Activated CD4-positive, alpha-beta memory T cell treated with anti-CD3 and anti-CD28 coated beads, Interleukin-2, amount 10 ng/mL, durations not matched to agents 7 days and 5 days (primary cell): ENCODE measurements around the gene TNIP1. TPM values are rescaled to one million over a fixed set of nuclear protein-coding genes. Genes with fewer than 3 reads are reported as not detected.

ENCODE experiments used
- CTCF ChIA-PET: fragments of 350-600 bp; sonication (Branson Sonifier 250); formaldehyde crosslinking; loops from one replicate; lab custom pipeline; 2021; ENCODE audit warnings: antibody characterized with exemption, inconsistent platforms; lab: Charles Lee
- POLR2A ChIA-PET: fragments of 350-600 bp; sonication (Branson Sonifier 250); formaldehyde crosslinking; loops from one replicate; lab custom pipeline; 2021; ENCODE audit warnings: antibody characterized with exemption; lab: Charles Lee
- DNase-seq: peaks from one replicate; pipeline ENCODE4 v3.0.0-alpha.2; 2020
- H3K27ac Mint-ChIP-seq: one replicate; pipeline ENCODE4 v1.8.0; 2021; ENCODE audit warnings: mild to moderate bottlenecking, mixed read lengths
- H3K27me3 Mint-ChIP-seq: one replicate; pipeline ENCODE4 v1.8.0; 2021; ENCODE audit warnings: mixed read lengths
- H3K36me3 Mint-ChIP-seq: one replicate; pipeline ENCODE4 v1.8.0; 2021; ENCODE audit warnings: low read depth, mixed read lengths
- H3K4me1 Mint-ChIP-seq: one replicate; pipeline ENCODE4 v1.8.0; 2021; ENCODE audit warnings: mixed read lengths
- H3K4me3 Mint-ChIP-seq: one replicate; pipeline ENCODE4 v1.8.0; 2021; ENCODE audit warnings: mild to moderate bottlenecking, mixed read lengths
- H3K9me3 Mint-ChIP-seq: one replicate; pipeline ENCODE4 v1.8.0; 2021; ENCODE audit warnings: mixed read lengths
- total RNA-seq, 2 experiments: library from RNA; stranded (reverse); gene quantifications; one replicate each; pipeline ENCODE4 v1.2.3, GENCODE V29; 2021

Gene TNIP1
- total RNA-seq, 2 experiments from 2014 or later = 188 to 201 TPM

DNA sequence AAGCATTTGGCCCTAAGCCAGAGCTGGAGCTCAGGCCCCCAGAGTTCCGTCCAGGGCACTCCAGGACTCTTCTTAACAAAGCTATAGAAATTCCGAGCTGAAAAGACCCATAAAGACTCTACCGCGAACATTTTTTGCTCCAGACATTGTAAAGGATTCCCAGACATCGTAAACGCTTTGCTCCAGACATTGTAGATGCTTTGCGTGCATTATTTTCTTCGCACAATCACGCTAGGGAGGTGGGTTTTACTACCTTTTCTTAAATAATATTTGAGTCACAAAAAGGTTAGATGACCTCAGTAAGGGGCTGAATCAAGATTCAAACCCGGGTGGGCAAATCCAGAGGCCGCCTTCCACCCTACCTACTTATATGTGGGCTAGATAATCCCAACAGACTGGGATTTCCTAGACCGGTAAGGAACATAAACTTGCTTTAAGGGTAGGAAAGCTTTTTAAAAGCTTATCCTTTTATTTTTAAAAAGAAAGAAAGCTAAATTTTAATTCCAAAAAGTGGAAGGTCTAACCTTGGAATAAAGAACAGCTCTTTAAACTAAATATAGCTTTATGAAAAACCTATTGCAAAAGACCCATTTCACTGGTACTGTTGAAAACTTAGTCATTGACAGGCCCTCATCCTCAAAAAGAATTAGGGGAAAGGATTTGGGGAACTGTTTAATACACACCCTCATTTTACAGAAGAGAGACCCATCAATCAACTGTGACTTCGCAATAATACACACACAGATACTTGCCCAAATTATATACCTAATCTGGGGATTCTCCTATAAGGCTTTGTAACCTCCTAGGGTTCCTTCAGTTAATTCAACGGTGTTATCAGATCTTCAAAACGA is 822 bp upstream of the TNIP1 start:
- H3K4me1 Mint-ChIP-seq = peaks cover 81% of the 10 kb centered on the region
- H3K27ac Mint-ChIP-seq = peak overlapping the region; percentile 73
- H3K36me3 Mint-ChIP-seq = peaks cover 48% of the 10 kb centered on the region

DNA sequence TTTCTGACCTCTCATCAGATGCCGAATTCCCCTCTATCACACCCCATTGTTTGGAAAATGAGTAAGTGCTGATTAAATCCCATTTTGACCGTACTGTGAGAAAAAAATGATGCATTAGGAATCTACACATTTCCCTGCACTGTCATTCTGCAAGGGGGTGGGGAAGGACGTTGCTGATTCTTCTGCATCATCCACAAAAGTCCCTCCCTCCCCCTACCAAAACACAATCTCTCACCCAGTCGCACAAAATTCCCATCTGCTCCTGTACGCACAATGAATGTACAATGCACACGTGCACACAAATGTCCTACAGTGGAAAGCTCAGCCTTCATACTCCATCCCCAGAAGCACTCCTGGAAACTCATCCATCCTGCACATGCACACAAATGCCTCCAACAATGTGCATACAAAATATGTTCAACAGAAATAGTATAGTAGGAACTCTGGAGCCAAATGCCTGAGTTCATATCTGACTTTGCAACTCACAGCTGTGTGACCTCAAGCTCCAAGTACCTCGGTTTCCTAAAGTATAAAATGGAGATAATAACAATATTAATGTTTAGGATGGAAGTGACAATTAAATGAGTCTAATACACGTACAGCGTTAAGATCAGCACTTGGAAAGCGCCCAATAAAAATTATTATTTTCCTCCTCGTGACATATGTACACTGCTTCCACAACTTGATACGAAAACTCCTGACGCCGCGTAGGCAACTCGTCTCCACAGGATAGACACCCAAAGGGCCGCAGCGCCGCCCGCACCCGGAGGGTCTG is 809 bp downstream of the TNIP1 start:
- peak overlapping the region; percentile 86 for H3K27ac Mint-ChIP-seq
- peaks cover 82% of the 10 kb centered on the region for H3K4me1 Mint-ChIP-seq
- H3K36me3 Mint-ChIP-seq = peaks cover 60% of the 10 kb centered on the region
- H3K4me3 Mint-ChIP-seq = peak overlapping the region; percentile 88
- no peaks in the 10 kb centered on the region for H3K9me3 Mint-ChIP-seq
- CTCF ChIA-PET = interaction anchor here (1.5 to 2.3 kb wide), 2 partner anchors 10 to 35 kb away, joined by 3 to 11 read pairs; no protein-coding TSS in a partner anchor
- no peaks in the 10 kb centered on the region for H3K27me3 Mint-ChIP-seq
- DNase-seq = no peak
- POLR2A ChIA-PET = interaction anchor here (0.7 to 15.7 kb wide), 16 partner anchors 10 to 171 kb away, joined by 3 to 244 read pairs (median 3); no protein-coding TSS in a partner anchor

More for the DNA sequence above, 822 bp upstream of the TNIP1 start:
- Mint-ChIP-seq H3K4me3 (peak overlapping the region; percentile 79), H3K9me3 (no peaks in the 10 kb centered on the region), H3K27me3 (no peaks in the 10 kb centered on the region)
- DNase-seq = no peak
- ChIA-PET POLR2A (interaction anchor here (0.7 to 15.7 kb wide), 13 partner anchors 11 to 637 kb away, joined by 3 to 244 read pairs (median 3); partner anchors contain the start of genes GM2A, IRGM and RBM22), CTCF (interaction anchor here (0.6 to 3.5 kb wide), 10 partner anchors 12 to 1059 kb away, joined by 3 to 17 read pairs (median 4); no protein-coding TSS in a partner anchor)

DNA sequence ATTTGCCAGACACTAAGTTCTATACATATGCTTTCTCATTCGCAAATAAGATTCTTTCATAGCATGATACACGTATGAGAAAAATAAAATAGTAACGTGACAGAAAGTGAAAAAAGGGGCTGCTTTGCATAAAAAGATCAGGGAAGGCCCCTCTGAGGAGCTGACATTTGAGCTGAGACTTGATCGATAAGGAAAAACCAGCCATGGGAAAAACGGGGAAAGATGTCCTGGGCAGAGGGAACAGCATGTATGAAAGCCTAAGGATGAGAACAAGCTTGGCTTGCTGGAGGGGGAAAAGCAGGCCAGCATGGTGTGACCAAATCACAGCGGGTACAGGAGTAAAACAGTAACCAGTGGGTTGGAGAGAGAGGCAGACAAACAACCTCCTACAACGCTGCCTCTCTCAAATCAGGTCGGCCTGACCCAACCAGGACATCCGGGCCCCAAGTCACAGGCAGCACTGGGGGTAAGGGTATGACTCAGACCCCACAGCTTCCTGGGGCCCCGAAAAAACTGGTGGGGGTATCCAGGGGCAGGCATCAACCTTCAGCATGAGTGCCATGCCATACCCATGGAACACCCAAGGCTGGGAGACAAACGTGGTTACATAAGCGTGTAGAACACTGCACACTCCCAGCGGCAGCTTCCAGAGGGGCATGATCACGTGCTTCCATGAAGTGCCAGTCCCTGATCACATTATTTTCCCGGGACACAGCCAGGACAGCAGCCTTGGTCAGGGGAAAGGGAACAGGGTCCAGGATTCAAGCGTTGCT is 2.2 kb downstream of the TNIP1 start:
- peak; percentile 82 for DNase-seq
- no peaks in the 10 kb centered on the region for H3K27me3 Mint-ChIP-seq
- H3K4me1 Mint-ChIP-seq = peaks cover 72% of the 10 kb centered on the region
- H3K4me3 Mint-ChIP-seq = peak overlapping the region; percentile 88
- POLR2A ChIA-PET = interaction anchor here (0.8 to 15.7 kb wide), 16 partner anchors 9 to 320 kb away, joined by 3 to 244 read pairs (median 5); partner anchors contain the start of genes CCDC69 and DCTN4
- no peaks in the 10 kb centered on the region for H3K9me3 Mint-ChIP-seq
- CTCF ChIA-PET = interaction anchor here (0.7 to 2.3 kb wide), 5 partner anchors 8 to 379 kb away, joined by 3 to 11 read pairs (median 3); no protein-coding TSS in a partner anchor
- peak overlapping the region; percentile 86 for H3K27ac Mint-ChIP-seq
- peaks cover 60% of the 10 kb centered on the region for H3K36me3 Mint-ChIP-seq

DNA sequence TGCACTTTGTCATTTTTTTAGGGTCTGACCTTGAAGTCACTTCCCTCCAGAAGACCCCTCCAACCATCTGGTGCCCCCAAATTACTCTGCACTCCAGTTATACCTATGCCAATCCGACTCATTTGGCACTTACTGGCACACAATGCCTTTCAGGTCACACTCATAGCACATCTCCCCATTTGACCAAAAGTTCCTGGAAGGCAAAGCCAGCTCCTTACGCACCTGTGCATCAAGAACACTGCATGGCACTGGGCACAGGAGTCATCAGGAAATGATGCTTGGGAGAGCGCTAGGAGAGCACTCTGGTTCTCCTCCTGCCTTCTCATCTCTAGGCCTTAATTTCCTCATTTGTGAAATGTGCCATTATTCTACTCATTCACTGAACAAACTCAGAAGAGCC is 2.9 kb downstream of the TNIP1 start:
- no peak for DNase-seq
- H3K27ac Mint-ChIP-seq = peak overlapping the region; percentile 86
- H3K9me3 Mint-ChIP-seq = no peaks in the 10 kb centered on the region
- H3K4me3 Mint-ChIP-seq = peak overlapping the region; percentile 88
- POLR2A ChIA-PET = interaction anchor here (0.9 to 15.7 kb wide), 12 partner anchors 9 to 319 kb away, joined by 3 to 244 read pairs (median 6); partner anchors contain the start of gene DCTN4
- H3K36me3 Mint-ChIP-seq = peaks cover 68% of the 10 kb centered on the region
- CTCF ChIA-PET = interaction anchor here (0.7 to 2.3 kb wide), 3 partner anchors 26 to 288 kb away, joined by 3 to 11 read pairs (median 5); no protein-coding TSS in a partner anchor
- peaks cover 65% of the 10 kb centered on the region for H3K4me1 Mint-ChIP-seq
- H3K27me3 Mint-ChIP-seq = no peaks in the 10 kb centered on the region

DNA sequence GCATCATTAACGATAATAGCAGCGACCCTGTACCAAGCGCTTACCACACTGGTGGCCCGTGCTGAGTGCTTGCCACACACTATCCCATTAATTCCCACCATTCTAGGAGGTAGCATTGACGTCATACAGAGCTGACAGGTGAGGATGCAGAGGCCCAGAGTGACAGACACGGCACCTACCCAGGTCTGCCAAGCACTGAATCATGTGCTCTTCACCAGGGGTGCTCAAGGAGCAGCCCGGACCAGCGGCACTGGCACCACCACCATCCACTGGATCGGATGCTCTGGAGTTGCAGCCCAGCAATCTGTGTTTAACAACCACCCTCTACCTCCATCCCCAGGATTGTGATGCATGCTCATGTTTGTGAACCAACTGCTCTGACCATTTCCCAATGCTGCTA is 3.4 kb downstream of the TNIP1 start:
- Mint-ChIP-seq H3K27me3 (no peaks in the 10 kb centered on the region), H3K9me3 (no peaks in the 10 kb centered on the region), H3K27ac (no peak overlapping the region), H3K36me3 (peaks cover 66% of the 10 kb centered on the region), H3K4me3 (peak overlapping the region; percentile 88), H3K4me1 (peaks cover 62% of the 10 kb centered on the region)
- CTCF ChIA-PET = interaction anchor here (2.7 kb wide), 1 partner anchor 38 kb away, joined by 14 read pairs; no protein-coding TSS in a partner anchor
- DNase-seq = no peak
- POLR2A ChIA-PET = interaction anchor here (1.5 to 15.7 kb wide), 6 partner anchors 10 to 136 kb away, joined by 5 to 244 read pairs (median 8); no protein-coding TSS in a partner anchor

DNA sequence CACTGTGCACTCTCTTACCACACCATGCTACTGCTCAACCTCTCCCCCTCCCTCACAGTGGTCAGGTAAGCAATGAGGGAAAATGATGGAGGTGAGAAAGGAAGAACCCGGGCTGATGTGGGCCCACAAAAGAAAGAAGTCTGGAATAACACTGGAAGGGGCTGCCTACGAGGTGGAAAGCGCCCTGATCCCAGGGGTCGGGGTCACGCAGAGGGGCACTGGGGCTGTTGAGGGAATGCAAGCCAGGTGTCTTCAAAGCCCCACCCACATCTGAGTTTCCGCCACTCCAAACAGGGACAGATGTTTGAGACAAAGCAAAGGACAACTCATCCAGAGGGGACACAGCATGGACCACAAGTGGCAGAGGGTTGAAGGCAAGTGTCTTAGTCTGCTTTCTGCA is 4.2 kb downstream of the TNIP1 start:
- no peaks in the 10 kb centered on the region for H3K9me3 Mint-ChIP-seq
- H3K36me3 Mint-ChIP-seq = peaks cover 74% of the 10 kb centered on the region
- DNase-seq = no peak

DNA sequence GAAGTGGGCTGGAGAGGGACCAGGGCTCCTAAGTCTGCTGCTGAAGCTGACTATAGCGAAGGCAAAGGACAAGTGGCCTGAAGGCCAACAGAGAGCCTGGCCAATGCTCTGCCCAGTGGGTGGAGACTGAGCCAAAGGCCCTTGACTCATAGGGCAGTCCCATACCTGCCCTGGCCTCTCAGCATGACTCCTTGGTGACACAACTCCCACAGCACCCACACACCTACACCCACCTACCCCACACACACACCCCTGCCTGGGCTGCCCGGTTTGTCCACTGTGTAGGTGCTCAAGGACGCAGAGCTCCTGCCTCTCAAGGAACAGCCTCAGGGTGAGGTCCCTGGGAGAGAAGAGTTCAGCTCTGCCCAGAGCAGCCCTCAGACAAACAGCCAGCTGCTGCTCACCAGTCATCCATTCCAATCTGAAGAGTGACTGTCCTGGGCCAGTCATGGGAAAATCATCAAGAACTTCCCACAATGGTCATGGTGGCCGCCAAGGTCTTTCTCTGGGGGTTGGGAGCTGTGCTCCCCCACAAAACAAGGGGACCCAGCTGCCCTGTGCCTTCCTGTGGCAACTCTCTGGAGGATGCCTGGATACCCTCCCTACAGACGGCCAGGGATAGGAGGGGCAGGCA is 5.0 kb downstream of the TNIP1 start:
- ChIA-PET POLR2A (interaction anchor here (1.7 to 15.7 kb wide), 2 partner anchors 11 to 20 kb away, joined by 8 to 244 read pairs; no protein-coding TSS in a partner anchor), CTCF (interaction anchor here (1.6 to 2.7 kb wide), 2 partner anchors 28 to 40 kb away, joined by 3 to 14 read pairs; no protein-coding TSS in a partner anchor)
- Mint-ChIP-seq H3K27ac (peak overlapping the region; percentile 54), H3K4me1 (peaks cover 65% of the 10 kb centered on the region), H3K27me3 (no peaks in the 10 kb centered on the region), H3K36me3 (peaks cover 82% of the 10 kb centered on the region), H3K9me3 (no peaks in the 10 kb centered on the region), H3K4me3 (peak overlapping the region; percentile 21)
- DNase-seq = no peak

More for the DNA sequence above, 4.2 kb downstream of the TNIP1 start:
- Mint-ChIP-seq H3K4me3 (no peak overlapping the region), H3K27ac (peak overlapping the region; percentile 54), H3K4me1 (peaks cover 60% of the 10 kb centered on the region), H3K27me3 (no peaks in the 10 kb centered on the region)
- CTCF ChIA-PET = interaction anchor here (2.7 kb wide), 1 partner anchor 39 kb away, joined by 14 read pairs; no protein-coding TSS in a partner anchor
- POLR2A ChIA-PET = interaction anchor here (1.7 to 15.7 kb wide), 2 partner anchors 11 to 19 kb away, joined by 8 to 244 read pairs; no protein-coding TSS in a partner anchor

DNA sequence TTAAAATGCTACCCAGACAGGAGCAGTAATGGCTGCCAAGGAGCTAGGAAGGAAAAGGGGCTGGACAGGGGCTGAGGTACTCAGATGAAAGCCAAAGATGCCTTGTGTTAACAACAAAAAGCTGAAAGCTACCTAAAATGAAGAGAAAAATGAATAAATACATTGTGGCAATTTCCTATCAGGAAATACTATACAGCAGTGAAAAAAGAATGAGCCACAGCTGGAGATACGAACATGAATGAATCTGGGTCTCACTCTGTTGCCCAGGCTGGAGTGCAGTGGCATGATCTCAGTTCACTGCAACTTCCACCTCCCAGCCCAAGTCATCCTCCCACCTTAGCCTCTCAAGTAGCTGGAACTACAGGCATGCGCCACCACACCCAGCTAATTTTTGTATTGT is 6.3 kb downstream of the TNIP1 start:
- Mint-ChIP-seq H3K4me1 (peaks cover 71% of the 10 kb centered on the region), H3K27ac (no peak overlapping the region), H3K36me3 (peaks cover 83% of the 10 kb centered on the region), H3K9me3 (no peaks in the 10 kb centered on the region), H3K27me3 (no peaks in the 10 kb centered on the region), H3K4me3 (no peak overlapping the region)
- DNase-seq = no peak
- POLR2A ChIA-PET = interaction anchor here (1.2 to 1.5 kb wide), 3 partner anchors 15 to 31 kb away, joined by 3 to 4 read pairs (median 3); no protein-coding TSS in a partner anchor
- CTCF ChIA-PET = interaction anchor here (0.9 to 1.6 kb wide), 2 partner anchors 23 to 27 kb away, joined by 3 to 4 read pairs; no protein-coding TSS in a partner anchor

DNA sequence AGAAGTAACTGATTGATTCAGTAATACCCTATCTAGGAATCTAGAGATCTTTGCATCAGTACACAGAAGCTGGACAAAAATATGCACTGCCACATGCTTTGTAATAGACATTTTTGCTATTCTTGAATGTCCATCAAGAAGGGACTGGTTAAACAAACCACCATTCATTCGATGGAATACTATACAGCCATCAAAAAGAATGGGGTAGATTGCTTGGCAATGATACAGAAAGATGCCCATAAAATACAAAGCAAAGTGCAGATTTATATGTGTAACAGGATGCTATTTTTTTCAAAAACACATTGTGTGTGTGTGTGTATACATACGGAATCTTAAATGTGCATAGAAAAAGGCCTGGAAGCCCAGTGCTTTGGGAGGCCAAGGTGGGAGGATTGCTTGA is 7.6 kb downstream of the TNIP1 start:
- DNase-seq = no peak
- Mint-ChIP-seq H3K4me3 (no peak overlapping the region), H3K4me1 (peaks cover 72% of the 10 kb centered on the region), H3K9me3 (no peaks in the 10 kb centered on the region), H3K27ac (no peak overlapping the region), H3K36me3 (peaks cover 84% of the 10 kb centered on the region), H3K27me3 (no peaks in the 10 kb centered on the region)
- POLR2A ChIA-PET = interaction anchor here (1.2 kb wide), 2 partner anchors 16 to 32 kb away, joined by 3 to 4 read pairs; no protein-coding TSS in a partner anchor
- CTCF ChIA-PET = no interaction called here

DNA sequence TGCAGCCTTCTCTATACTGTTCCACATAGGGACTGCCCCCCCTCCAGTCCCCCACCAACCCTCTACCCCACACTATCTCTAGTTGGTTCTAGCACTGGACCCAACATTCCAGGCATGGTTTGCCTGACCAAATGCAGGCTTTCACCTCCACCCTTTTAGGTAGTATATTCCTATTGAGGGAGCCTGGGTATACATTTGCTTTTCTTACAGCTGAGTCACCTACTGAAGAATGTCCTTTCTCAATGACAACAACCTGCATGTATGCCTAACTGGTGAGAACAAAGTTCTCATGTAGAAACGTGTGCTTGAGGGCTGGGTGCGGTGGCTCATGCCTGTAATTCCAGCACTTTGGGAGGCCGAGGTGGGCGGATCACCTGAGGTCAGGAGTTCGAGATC is 8.2 kb downstream of the TNIP1 start:
- H3K27me3 Mint-ChIP-seq = no peaks in the 10 kb centered on the region
- H3K36me3 Mint-ChIP-seq = peaks cover 84% of the 10 kb centered on the region
- H3K4me1 Mint-ChIP-seq = peaks cover 72% of the 10 kb centered on the region
- POLR2A ChIA-PET = interaction anchor here (4.5 kb wide), 1 partner anchor 8 kb away, joined by 24 read pairs; the partner anchor contains the start of gene TNIP1
- no peaks in the 10 kb centered on the region for H3K9me3 Mint-ChIP-seq
- CTCF ChIA-PET = interaction anchor here (1.1 to 2.4 kb wide), 2 partner anchors 43 to 93 kb away, joined by 3 to 8 read pairs; no protein-coding TSS in a partner anchor
- H3K4me3 Mint-ChIP-seq = no peak overlapping the region
- DNase-seq = no peak
- no peak overlapping the region for H3K27ac Mint-ChIP-seq
